Fibroblast of skin of left biceps (primary cell): ENCODE measurements around the gene TMEM213.

Source experiments
- DNase-seq, 2 experiments: peaks; one replicate each; pipeline ENCODE4 v3.0.0-alpha.2; 2013; ENCODE audit warnings: low read depth in 2 of 2

The TMEM213 gene, protein sequence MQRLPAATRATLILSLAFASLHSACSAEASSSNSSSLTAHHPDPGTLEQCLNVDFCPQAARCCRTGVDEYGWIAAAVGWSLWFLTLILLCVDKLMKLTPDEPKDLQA

DNA sequence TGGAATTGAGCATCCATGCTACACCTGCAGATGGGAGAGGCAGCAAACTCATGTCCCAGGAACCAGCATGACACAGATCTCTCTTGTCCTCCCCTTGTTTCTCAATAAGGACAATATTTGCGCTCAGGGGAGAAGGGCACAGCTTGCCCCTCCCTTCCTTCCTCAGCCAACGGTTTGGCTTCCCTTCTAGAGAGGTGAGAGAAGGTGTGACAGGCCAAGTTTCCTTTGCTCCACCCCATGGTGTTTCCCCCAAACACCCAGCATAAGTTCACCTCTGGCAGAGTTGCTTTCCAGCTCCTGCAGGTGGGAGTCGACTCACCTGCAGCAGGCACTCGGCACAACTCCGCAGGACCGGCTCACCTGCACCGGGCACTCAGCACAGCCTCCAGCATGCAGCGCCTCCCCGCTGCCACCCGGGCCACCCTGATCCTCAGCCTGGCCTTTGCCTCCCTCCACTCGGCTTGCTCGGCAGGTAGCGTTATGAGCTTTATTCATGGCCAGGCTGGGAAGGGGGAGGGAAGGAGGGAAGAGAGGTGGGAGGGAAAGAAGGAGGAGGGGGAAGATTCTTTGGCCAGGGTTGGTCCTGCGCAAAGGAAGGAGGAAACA lies at the start of gene TMEM213, which contains the start of gene ATP6V0A4:
Gene TMEM213, plus strand, starts transcription at position 280 of the 606 bp plus-strand sequence. Its CDS starts 111 bp downstream, at position 391.
Gene ATP6V0A4, minus strand, starts transcription at position 482 of the 606 bp plus-strand sequence. CDS start 26,949 bp downstream, outside the sequence.
- no peak for DNase-seq

DNA sequence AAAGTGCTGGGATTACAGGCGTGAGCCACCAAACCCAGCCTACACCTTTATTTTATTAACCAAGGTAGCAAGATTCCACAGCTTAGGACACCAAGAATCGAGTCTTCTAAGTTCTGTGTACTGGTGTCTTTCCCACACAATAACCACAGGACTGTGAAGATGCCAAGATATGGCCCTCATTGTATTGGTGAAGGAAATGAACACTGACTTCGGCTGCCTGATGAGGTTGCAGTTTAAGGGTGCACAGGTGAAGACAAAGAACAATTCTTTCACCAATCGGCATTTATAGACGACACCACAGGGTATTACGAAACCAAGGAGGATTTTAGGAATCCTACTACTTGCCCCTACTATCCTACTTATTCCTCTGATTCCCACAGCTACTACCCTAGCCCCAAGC lies 49.1 kb upstream of the TMEM213 start:
- DNase-seq: no peak

DNA sequence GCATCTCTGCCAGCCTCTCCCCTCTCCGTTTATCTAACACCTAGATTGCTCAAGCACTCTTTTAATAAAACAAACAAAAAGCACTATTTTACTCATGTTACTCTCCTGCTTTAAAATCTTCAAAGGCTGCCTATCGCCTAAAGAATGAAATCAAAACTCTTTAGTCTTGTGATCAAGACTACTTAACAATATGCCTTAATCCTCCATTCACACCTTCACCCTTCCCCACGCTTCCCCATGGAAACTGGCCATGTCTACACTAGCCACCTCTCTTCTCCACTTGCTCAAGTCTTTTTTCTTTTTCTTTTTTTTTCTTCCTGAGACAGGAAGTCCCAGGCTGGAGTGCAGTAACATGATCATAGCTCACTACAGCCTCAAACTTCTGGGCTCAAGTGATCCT lies 47.8 kb upstream of the TMEM213 start:
- no peak for DNase-seq

DNA sequence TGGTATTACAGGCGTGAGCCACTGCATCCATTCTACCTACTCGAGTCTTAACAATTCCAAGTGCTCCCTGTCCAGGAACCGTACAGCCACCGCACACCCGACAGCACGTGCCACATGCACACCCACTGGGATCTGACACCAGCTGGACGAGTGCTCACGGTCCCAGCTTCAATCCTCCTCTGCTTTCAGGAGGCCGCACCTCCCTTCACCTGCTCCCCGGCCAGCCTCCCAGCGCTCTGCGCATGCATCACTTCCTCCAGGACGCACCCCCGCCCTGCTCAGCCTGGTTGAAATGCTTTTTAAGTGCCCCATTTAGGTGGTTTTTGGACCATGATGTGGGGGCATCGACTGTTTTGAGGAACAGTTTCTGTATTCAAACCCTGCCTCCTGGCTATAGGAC lies 47.3 kb upstream of the TMEM213 start:
- DNase-seq: no peak

DNA sequence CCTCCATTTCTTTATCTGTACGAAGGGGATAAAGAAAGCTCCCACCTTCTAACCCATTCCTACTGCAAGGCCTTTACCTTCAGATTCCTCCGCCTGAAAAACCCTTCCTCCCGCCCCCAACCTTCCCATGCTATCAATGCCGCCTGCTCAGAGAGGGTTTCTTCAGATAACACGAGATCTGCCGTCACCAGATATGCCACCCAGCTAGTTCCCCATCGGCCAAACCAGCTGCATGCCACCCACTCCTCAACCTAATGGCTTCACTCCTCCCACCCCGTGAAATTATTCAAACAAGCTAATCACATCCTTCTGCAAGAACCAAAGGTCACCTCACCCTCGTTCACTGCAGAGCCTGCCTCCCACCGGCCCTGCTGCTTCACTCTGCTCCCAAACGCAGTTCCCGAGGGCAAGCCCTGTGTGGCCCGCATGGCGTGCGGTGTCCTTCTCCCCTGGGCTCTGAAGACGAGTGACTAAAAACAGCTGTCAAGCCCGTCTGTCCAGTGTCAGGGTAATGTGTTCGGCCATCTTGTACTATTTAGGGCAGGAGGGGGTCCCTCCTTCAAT lies 46.8 kb upstream of the TMEM213 start:
- no peak for DNase-seq

DNA sequence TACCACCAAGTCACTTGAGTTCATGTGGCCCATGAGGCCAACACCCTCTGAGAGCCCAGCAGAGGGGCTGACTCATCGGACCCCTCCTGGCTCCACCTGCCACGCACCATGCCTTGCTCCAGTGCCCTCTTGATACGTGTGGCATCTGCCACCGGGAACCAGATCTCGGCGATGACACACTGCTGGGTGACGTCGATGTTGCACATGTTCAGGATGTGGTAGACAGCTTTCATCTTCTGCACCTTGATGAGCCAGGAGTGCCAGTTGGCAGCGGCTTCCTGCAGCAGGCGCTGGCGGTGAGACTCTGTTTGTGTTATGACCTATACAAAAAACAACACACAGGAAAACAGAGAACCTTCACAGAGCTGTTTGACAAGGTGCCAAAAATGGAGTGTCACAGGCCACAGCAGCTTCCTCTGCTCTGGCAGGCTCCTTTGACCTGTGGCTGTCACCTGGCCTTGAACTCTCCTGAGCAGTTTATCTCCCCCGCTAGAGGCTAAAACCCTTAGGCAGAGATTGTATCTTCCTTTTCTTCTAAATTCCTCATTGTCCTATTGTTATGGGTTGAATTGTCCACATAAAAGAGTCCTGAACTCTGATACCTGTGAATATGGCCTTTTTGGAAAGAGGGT lies 45.2 kb upstream of the TMEM213 start:
- DNase-seq: no peak

DNA sequence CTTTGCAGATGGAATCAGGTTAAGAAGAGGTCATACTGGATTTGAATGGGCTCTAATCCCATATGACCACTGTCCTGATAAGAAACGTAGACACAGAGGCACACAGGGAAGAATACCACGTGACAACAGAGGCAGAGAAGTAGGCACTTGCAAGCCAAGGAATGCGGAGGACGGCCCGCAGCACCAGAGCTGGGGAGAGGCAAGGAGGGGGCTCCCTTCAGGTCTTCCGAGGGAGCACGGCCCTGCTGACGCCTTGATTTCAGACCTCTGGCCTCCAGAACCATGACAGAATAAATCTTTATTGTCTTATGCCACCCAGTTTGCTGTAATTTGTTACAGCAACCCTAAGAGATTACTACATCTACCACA lies 44.7 kb upstream of the TMEM213 start:
- DNase-seq: no peak

DNA sequence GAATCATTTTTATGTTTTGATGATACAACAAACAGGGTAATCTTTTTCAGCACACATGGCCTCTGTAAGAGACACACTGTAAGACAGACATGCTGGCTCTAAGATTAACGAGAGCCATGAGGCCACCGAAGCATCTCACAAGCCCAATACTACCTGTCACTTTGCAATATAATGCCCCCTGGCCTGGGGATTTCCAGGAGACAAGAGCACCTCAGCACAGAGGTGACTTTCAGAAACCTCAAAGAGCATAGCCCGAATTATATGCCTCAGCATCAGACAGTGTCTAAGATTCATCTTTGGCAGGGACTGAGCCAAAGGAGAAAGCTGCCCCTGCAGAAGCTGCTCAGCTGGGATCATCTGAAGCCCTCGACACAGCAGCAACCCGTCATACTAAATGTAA lies 44.2 kb upstream of the TMEM213 start:
- DNase-seq: no peak

DNA sequence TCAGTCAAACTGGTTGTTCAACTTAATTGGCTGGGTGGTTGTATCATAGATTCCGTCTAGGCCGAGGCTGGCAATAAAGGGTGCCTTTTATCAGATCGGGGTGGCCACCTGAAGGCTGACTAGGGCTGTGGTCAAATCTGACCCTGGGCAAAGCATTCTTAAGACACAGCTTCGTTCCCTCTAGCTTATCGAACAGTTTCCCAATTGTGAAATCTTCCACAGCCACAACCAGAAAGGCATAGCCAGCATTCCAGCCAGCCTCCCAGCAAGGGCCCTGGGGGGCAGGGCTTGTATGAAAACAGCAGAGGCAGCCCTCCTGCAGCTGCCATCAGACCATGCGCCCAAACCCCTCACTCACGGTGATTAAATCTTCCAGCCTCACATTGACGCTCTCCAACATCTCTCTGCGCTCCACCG lies 42.5 kb upstream of the TMEM213 start:
- no peak for DNase-seq

DNA sequence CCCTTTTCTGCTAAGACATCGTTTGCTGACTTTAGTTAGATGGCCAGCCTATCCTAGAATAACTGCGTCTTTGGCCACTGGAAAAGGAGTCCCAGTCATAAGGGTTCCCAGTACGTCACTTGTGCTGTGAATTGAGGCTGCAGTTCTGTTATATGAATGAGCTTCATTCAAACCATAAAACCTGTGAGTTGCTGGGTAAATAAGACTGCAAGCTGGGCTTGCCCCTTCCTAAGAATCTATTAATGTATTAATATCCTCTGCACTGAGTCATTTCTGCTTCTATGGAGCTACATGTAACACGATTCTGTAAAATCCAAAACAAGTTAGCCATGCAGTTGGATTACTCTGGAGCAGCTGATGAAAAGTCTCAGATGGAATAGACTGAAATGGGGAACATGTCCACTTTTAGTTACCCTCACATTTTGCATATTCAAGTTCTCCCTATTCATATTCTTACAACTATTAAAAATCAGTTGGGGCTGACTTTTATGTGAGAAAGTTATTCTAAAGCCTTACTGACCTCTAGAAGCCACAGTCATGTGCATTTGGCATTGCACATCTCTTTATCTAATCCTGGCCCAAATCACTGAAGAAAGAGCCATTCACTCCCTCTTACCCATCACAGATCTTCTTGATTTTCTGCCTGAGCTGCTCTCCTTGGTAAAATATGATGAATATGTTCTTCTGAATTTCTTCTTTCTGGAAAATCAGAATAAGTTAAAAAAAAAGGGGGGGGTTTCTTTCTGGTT lies 41.8 kb upstream of the TMEM213 start:
- DNase-seq: no peak

DNA sequence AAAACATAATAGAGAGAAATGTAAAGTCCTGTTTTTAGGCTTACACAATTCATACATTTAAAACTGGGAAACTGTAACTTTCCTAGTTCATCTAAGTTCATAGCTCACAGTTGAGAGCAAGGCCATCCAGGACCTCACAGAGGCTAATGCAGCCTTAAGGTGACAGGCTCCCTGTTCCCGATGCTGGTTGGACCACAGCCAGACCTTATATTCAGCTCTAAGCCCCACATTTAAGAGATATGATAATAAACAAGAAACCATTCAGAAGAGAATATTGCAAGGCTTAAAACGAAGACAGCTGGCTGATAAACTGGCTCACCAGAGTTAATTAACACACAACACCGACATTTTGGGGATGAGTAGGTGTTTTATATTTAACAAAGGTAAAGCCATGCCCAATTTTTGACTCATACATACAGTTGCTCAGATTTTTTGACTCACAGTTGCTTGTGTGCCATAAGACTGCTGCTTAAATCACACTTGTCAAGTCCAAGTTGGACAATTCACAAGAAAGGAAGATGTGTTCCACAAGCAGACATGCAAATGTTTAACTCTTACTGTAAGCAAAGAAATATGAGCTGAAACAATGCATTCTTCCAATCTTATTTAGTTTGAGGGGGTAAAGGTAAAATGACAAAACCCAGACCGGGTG lies 41.1 kb upstream of the TMEM213 start:
- DNase-seq: no peak

DNA sequence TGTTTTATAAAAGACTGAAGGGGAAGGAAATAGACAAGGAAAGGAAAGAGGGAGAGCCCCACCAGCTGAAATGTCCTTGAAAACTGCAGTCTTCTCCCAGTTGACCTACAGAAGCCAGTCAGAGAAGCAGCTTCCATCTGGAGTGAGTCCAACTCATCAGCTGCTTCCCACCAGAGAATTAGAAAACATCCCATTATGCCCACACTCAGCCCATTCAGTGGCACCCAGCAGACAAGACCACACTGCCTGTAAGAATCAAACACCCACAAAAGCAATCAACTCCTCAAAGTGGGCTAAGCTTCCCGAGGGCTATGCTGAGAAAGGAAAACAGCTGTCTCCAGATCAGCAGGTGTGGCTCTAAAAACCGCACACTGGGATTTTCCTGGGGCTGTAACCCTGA lies 29.6 kb upstream of the TMEM213 start:
- no peak for DNase-seq

DNA sequence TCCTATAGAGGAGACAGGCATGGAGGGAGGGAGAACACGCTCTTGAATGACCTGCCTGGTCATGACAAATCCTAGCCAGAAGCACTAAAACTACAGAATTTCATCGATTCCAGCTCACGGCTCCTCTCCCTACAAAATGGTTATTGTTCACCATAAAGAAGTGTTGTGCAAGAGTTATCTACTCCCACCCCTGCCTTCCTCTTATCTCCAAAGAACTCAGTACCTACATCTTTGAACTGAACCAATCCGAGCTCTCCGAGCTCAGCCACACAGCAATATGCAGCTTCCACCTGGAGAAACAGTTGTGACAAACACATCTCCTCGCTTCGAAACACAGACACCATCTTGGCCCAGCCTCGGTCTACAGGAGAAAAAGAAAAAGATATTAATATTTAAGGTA lies 26.9 kb upstream of the TMEM213 start:
- DNase-seq: no peak

DNA sequence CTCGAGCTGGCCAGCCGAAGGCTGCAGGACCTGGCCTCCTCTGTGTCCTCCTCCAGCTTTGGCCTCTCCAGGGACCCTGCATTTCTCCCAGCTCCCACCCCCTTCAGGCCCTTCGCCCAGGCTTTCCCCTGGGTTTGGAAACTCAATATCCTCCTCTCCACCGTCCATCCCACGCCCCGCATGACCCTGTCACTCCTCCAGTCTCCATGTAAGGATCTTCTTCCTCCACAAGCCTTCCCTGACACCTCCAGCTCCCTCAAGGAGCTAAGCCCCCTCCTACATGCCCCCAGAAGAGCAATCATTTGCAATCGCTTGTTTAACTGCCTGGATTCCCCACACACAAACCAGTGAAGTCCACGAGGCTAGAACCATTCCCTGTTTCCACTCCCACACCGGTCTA lies 24.6 kb upstream of the TMEM213 start:
- DNase-seq: no peak

DNA sequence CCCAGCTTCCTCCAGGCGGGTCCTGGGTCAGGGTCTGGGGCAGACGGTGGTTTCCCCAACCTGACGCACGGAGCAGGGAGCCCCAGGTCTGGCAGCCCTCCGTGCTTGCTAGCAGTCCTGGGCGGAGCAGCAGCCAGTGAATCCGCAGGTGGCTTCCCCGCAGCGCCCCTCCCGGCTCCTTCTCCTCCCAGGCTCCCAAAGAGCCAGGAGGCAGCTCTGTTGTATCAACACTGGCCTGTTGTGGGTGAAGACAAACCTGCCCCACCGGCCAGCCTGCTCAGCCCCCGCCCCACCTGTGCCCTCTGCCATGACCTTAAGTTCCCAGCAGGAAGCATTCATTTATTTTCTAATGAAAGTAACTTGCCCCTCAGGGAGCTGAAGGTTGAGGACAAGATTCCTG lies 24.0 kb upstream of the TMEM213 start:
- no peak for DNase-seq

DNA sequence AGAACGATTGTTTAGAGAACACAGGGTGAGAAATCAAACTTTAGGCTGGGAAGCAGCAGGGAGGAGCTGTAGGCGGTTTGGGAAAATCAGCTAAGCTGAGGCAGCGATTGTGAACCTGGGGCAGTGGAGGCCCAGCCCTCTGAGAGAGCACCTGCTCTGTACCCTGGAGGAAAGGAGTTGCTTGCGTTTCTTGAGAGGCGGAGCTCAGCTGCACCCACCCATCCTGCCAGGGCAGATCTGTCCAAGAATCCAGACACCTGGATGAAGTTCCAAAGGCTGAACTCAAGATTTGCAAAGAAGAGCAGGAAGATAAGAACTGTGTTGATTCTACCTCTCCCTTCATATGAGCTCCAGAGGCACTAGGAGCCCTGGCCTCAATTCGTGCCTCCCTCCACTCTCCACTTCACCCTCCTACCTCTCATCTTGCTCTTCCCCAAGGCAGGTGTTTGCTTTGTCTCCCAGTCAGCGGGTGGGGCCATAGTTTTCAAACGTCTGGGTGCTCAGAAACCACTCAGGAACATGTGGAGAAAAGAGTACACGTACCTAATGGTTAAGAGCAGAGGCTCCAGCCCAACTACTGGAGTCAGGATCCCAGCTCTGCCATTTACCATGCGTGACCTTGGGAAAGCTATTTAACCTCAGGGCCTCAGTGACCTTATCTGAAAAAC lies 21.5 kb upstream of the TMEM213 start:
- no peak for DNase-seq

DNA sequence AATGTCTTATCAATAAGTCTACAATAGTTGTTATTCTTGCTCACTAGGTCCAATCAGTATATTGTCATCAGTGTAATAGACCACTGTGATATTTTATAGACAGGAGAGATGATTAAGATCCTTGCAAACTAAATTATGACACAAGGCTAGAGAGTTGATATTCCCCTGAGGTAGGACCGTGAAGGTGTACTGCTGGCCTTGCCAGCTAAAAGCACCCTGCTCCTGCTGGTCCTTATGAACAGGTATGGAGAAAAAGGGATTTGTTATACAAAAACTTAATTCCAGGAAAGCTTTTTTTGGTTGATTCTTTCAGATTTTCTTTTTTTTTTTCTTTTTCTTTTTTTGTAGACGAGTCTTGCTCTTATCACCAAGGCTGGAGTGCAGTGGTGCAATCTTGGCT lies 16.8 kb upstream of the TMEM213 start:
- no peak for DNase-seq

DNA sequence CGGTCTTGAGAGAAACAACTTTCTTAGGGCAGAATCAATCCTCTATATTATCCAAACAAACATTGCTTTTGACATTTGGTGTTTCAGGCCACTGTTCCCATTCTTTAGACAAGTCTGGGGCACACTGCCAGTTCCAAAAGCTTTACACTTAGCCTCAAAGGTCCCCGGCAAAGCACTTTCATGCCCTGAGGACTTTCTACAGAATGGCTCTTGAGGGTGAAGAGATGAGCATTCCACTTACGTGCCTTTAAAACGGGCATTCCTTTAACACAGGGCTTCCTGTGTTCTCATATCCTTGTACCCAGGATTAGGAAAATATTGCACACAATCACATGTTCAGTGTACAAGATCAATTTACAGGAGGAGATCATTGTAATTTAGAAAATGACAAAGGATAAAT lies 13.1 kb upstream of the TMEM213 start:
- DNase-seq: no peak

DNA sequence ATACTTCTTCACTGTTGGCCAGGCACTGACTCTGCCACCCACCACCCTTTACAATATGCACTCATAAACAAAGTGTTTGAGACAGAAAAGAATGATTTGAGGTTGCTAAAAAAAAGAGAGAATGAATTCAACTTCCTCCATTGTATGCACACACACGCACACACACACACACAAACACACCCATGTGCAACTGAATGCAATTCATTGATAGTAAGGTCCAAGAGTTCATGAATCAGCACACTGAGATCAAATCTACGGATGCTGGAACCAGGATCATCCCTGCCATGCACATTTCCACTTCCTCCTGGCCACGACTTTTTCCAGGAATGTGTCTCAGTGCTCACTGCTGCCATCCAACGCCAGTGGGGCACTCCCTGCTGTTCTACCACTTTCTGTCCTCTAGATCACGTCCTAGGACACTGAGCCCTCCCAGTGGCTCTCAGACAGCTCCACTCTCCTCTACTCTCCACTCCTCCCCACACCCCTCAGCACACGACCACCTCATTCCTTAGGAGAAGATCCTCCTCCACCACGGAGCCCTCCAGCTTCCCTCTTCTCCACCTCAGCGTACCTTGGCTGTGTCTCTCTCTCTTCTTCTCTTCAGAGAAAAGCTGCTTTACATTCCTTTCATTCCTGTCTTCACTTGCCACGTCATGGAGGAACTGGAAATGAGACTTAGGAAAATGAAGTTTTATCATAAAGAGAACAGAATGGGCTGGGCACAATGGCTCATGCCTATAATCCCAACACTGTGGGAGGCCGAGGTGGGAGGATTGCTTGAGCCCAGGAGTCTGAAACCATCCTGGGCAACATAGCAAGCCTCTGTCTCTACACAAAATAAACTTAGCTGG lies 12.0 kb upstream of the TMEM213 start:
- DNase-seq: no peak

DNA sequence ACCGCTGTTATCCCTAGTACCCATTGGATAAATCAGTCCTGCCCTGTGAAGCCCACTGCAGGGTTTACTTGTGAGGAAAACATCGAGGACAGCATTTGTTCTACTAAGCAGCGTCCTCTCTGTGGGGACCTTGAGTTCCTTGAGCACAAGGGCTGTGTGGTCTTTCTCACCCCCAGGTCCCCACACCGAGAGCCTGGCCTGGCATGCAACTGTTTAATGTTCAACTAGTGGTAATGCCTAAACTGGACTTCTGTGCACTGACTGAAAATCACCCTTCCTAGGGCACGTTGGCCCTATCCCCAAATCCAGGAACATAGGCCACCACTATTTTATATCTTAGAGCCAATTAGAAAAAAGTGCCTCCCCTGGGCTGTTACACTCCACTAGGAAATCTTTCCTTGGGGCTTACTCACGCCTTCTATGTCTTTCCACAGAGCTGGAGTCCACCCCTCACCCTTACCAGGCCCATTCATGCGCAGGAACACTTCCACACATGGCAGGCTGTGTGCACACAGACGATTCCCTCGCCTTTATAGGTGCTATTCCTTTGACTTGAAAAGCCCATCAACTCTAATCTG lies 1.7 kb upstream of the TMEM213 start:
- no peak for DNase-seq
